HEK293T (cell line): ENCODE measurements around the gene ALDH16A1.
A peak's percentile ranks its signal among the peaks of the same experiment; 100 is the strongest.

Experiments used
- CTCF ChIA-PET: fragments of 350-600 bp; formaldehyde crosslinking; extraction: SDS; loops from one replicate; lab custom pipeline; 2021; ENCODE audit warnings: antibody characterized with exemption, inconsistent platforms; lab: Yijun Ruan, JAX
- POLR2A ChIA-PET: fragments of 350-600 bp; formaldehyde crosslinking; extraction: SDS; loops from one replicate; lab custom pipeline; 2020; ENCODE audit warnings: antibody characterized with exemption, inconsistent platforms; lab: Yijun Ruan, JAX
- DNase-seq: peaks from one replicate; pipeline ENCODE4 v3.0.0; 2012; ENCODE audit warnings: mixed read lengths; ENCODE audit errors: extremely low spot score
- ARNT ChIP-seq: fragments of 450-650 bp; IDR thresholded peaks from 2 replicates; pipeline ENCODE4 v1.6.1; 2017; ENCODE audit warnings: mild to moderate bottlenecking
- BHLHE40 ChIP-seq: fragments of 450-650 bp; IDR thresholded peaks from 2 replicates; pipeline ENCODE4 v1.6.1; 2016; ENCODE audit warnings: mild to moderate bottlenecking, moderate library complexity, borderline replicate concordance
- CTBP1 ChIP-seq: fragments of 450-650 bp; IDR thresholded peaks from 2 replicates; pipeline ENCODE4 v1.6.1; 2016; ENCODE audit warnings: borderline replicate concordance
- ELF4 ChIP-seq: fragments of 450-650 bp; IDR thresholded peaks from 2 replicates; pipeline ENCODE4 v1.6.1; 2017; ENCODE audit warnings: antibody characterized with exemption
- FOXA1 ChIP-seq: fragments of 450-650 bp; IDR thresholded peaks from 2 replicates; pipeline ENCODE4 v1.6.1; 2016; ENCODE audit warnings: mild to moderate bottlenecking
- FOXK2 ChIP-seq: fragments of 450-650 bp; IDR thresholded peaks from 2 replicates; pipeline ENCODE4 v1.6.1; 2016; ENCODE audit warnings: mild to moderate bottlenecking
- FOXM1 ChIP-seq: fragments of 450-650 bp; IDR thresholded peaks from 2 replicates; pipeline ENCODE4 v1.6.1; 2017; ENCODE audit warnings: mild to moderate bottlenecking, borderline replicate concordance
- HDGF ChIP-seq: fragments of 450-650 bp; IDR thresholded peaks from 2 replicates; pipeline ENCODE4 v1.6.1; 2017; ENCODE audit warnings: antibody characterized with exemption, borderline replicate concordance
- L3MBTL2 ChIP-seq: fragments of 450-650 bp; conservative IDR thresholded peaks from 2 replicates; pipeline ENCODE4 v1.6.1; 2016; ENCODE audit warnings: mild to moderate bottlenecking
- LEF1 ChIP-seq: fragments of 450-650 bp; IDR thresholded peaks from 2 replicates; pipeline ENCODE4 v1.6.1; 2017; ENCODE audit warnings: mild to moderate bottlenecking, borderline replicate concordance
- NFRKB ChIP-seq: fragments of 450-650 bp; IDR thresholded peaks from 2 replicates; pipeline ENCODE4 v1.6.1; 2016; ENCODE audit warnings: mild to moderate bottlenecking, moderate library complexity
- SP1 ChIP-seq: fragments of 450-650 bp; IDR thresholded peaks from 2 replicates; pipeline ENCODE4 v1.6.1; 2017
- SUZ12 ChIP-seq: fragments of 450-650 bp; IDR thresholded peaks from 2 replicates; pipeline ENCODE4 v1.6.1; 2016; ENCODE audit warnings: mild to moderate bottlenecking
- TARDBP ChIP-seq: fragments of 450-650 bp; IDR thresholded peaks from 2 replicates; pipeline ENCODE4 v1.6.1; 2016
- ZNF384 ChIP-seq: fragments of 450-650 bp; IDR thresholded peaks from 2 replicates; pipeline ENCODE4 v1.6.1; 2016
- TF ChIP-seq, protein P1 (sequence below): fragments of 450-650 bp; IDR thresholded peaks from 2 replicates; pipeline ENCODE4 v1.6.1; 2016

Gene ALDH16A1

GRCh38 chr19:49502866-49503581 is 50.0 kb downstream of the ALDH16A1 start:
- DNase-seq, result peak; percentile 52
- ChIA-PET CTCF (interaction anchor here (0.6 to 5.0 kb wide), 5 partner anchors 19 to 173 kb away, joined by 3 to 56 read pairs (median 5); no protein-coding TSS in a partner anchor), POLR2A (interaction anchor here (0.9 to 1.1 kb wide), 3 partner anchors 44 to 67 kb away, joined by 3 to 5 read pairs (median 3); no protein-coding TSS in a partner anchor)
- TF ChIP-seq ZNF384, result no peak
- no peak for TF ChIP-seq TARDBP
- no peak for TF ChIP-seq NFRKB
- TF ChIP-seq ARNT, result no peak

DNA sequence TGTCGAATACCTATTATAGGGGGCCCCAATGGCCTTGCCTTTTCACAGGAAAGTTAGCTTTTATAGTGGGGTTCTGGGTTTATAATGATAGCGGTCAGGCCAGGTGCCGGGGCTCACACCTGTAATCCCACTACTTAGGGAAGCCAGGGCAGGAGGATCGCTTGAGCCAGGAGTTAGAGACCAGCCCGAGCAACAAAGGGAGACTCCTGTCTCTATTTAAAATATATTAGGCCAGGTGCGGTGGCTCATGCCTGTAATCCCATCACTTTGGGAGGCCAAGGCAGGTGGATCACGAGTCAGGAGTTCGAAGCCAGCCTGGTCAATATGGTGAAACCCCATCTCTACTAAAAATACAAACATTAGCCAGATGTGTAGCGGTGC is 50.5 kb downstream of the ALDH16A1 start:
- CTCF ChIA-PET, result interaction anchor here (0.6 to 5.0 kb wide), 5 partner anchors 19 to 173 kb away, joined by 3 to 56 read pairs (median 5); no protein-coding TSS in a partner anchor
- TF ChIP-seq CTBP1, result no peak
- no peak for TF ChIP-seq ARNT
- TF ChIP-seq FOXA1, result no peak
- TF ChIP-seq HDGF, result no peak
- no peak for TF ChIP-seq LEF1
- no peak for TF ChIP-seq TARDBP
- no peak for TF ChIP-seq FOXK2
- no peak for TF ChIP-seq ZNF384
- no peak for TF ChIP-seq BHLHE40
- no peak for TF ChIP-seq FOXM1
- TF ChIP-seq ELF4, result no peak
- POLR2A ChIA-PET, result interaction anchor here (0.9 to 1.2 kb wide), 2 partner anchors 8 to 43 kb away, joined by 3 to 6 read pairs; partner anchors contain the start of gene RPS11

GRCh38 chr19:49506575-49507105 is 53.6 kb downstream of the ALDH16A1 start:
- TF ChIP-seq SP1 (no peak), TARDBP (no peak), FOXK2 (no peak), NFRKB (no peak)
- CTCF ChIA-PET, result interaction anchor here (0.8 to 5.0 kb wide), 4 partner anchors 11 to 63 kb away, joined by 3 to 56 read pairs (median 4); no protein-coding TSS in a partner anchor
- DNase-seq, result peak; percentile 79
- POLR2A ChIA-PET, result interaction anchor here (0.7 to 1.4 kb wide), 5 partner anchors 8 to 55 kb away, joined by 3 to 10 read pairs (median 3); partner anchors contain the start of gene RPS11

More for the DNA sequence above, 50.5 kb downstream of the ALDH16A1 start:
- DNase-seq, result no peak

DNA sequence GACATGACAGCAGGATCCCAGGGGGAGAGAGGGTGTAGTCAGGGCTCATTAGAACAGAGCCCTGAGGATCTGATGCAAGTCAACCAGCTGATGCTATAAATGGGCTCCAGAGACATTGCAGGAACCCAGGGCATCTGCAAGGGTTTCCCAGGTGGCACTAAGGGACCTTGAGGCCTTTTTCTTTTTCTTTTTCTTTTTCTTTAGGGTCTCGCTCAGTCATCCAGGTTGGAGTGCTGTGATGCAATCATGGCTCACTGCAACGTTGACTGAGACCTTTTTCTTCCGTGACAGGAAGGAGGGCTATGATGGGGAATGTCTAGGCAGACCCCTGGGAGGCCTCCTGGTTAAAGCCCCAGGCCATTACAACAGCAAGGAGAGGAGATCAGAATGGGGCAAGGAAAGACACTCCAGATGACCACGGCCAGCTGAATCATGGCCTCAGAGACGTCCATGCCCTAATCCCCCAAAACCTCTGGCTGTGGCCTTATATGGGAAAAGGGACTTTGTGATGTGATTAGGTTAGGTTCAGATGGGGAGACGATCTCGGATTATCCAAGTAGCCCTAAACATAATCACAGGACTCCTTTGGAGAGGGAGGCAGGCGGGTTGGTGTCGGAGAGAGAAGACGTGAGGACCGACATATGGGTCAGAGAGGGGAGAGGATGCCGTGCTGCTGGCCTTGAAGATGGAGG is 54.9 kb downstream of the ALDH16A1 start:
- CTCF ChIA-PET, result interaction anchor here (0.7 to 1.8 kb wide), 3 partner anchors 39 to 62 kb away, joined by 3 to 9 read pairs (median 5); no protein-coding TSS in a partner anchor
- POLR2A ChIA-PET, result no interaction called here
- no peak for TF ChIP-seq FOXM1

GRCh38 chr19:49512970-49513745 is 60.1 kb downstream of the ALDH16A1 start:
- TF ChIP-seq TARDBP (no peak), FOXM1 (no peak), ZNF384 (no peak), NFRKB (no peak), SP1 (no peak), CTBP1 (no peak), ELF4 (no peak), HDGF (no peak), L3MBTL2 (no peak; the same call in 1 of the 2 replicates), FOXA1 (no peak), LEF1 (no peak), ARNT (no peak), BHLHE40 (no peak), SUZ12 (no peak), FOXK2 (no peak)
- TF ChIP-seq, protein P1, sequence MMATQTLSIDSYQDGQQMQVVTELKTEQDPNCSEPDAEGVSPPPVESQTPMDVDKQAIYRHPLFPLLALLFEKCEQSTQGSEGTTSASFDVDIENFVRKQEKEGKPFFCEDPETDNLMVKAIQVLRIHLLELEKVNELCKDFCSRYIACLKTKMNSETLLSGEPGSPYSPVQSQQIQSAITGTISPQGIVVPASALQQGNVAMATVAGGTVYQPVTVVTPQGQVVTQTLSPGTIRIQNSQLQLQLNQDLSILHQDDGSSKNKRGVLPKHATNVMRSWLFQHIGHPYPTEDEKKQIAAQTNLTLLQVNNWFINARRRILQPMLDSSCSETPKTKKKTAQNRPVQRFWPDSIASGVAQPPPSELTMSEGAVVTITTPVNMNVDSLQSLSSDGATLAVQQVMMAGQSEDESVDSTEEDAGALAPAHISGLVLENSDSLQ, result no peak
- ChIA-PET POLR2A (interaction anchor here (0.7 to 1.5 kb wide), 7 partner anchors 9 to 185 kb away, joined by 3 to 6 read pairs (median 4); partner anchors contain the start of gene RPS11), CTCF (no interaction called here)
- no peak for DNase-seq

More for the DNA sequence above, 54.9 kb downstream of the ALDH16A1 start:
- DNase-seq, result no peak

GRCh38 chr19:49513746-49514118 is 60.7 kb downstream of the ALDH16A1 start:
- no peak for DNase-seq
- ChIA-PET POLR2A (interaction anchor here (1.2 to 1.5 kb wide), 3 partner anchors 9 to 57 kb away, joined by 3 to 6 read pairs (median 5); no protein-coding TSS in a partner anchor), CTCF (no interaction called here)
- TF ChIP-seq, protein P1, result no peak
- TF ChIP-seq FOXM1 (no peak), TARDBP (no peak), BHLHE40 (no peak), CTBP1 (no peak), HDGF (no peak), SP1 (no peak), FOXK2 (no peak), FOXA1 (no peak), SUZ12 (no peak), L3MBTL2 (no peak), ELF4 (no peak), ZNF384 (no peak), NFRKB (no peak), ARNT (no peak), LEF1 (no peak)
